Measurements from ENCODE around the gene HNF4A.

DNA sequence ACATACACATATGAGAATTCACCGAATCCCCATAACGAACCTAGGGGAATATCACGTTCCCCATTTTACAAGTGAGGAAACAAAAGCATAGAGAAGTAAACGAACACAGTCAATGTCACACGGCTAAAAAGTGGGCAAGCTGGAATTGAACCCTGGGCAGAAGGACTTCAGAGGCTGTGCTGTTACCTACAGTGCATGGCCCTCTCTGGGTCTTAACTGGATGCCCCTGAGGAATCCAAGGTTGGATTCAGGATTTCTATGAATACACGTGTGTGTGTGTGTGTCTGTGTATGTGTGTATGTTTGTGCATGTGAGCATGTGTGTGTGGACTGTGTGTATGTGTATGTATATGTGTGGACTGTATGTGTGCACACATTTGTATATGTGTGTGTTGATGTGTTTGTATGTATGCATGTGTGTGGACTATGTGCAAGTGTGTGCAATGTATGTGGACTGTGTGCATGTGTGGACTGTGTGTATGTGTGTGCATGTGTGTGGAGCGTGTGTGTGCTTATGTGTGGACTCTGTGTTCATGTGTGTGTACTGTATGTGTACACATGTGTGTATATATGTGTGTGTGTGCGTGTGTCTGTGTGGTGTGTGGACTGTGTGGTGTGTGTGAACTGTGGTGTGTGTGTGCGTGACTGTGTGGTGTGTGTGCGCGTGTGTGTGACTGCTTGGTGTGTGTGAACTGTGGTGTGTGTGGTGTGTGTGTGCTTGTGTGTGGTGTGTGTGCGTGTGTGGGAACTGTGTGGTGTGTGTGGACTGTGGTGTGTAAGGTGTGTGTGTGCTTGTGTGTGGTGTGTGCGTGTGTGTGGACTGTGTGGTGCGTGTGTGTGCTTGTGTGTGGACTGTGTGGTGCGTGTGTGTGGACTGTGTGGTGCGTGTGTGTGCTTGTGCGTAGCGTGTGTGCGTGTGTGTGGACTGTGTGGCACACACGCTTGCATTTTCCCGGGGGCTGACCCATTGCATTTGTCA lies 49.0 kb downstream of the HNF4A start:
- TF ChIP-seq EZH2phosphoT487 (IDR thresholded peaks at IDR 0.05; ENCODE audit: borderline replicate concordance, low read depth) (no peak), RXRA (IDR thresholded peaks at IDR 0.05; ENCODE audit: borderline replicate concordance, low read depth) (no peak), RCOR1 (IDR thresholded peaks at IDR 0.05; ENCODE audit: low read length) (no peak)
- TF ChIP-seq, protein P1, sequence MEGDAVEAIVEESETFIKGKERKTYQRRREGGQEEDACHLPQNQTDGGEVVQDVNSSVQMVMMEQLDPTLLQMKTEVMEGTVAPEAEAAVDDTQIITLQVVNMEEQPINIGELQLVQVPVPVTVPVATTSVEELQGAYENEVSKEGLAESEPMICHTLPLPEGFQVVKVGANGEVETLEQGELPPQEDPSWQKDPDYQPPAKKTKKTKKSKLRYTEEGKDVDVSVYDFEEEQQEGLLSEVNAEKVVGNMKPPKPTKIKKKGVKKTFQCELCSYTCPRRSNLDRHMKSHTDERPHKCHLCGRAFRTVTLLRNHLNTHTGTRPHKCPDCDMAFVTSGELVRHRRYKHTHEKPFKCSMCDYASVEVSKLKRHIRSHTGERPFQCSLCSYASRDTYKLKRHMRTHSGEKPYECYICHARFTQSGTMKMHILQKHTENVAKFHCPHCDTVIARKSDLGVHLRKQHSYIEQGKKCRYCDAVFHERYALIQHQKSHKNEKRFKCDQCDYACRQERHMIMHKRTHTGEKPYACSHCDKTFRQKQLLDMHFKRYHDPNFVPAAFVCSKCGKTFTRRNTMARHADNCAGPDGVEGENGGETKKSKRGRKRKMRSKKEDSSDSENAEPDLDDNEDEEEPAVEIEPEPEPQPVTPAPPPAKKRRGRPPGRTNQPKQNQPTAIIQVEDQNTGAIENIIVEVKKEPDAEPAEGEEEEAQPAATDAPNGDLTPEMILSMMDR (IDR thresholded peaks at IDR 0.05), result no peak
